ENCODE measurements around the gene WDR76. TPM values are rescaled to one million over a fixed set of nuclear protein-coding genes. Genes with fewer than 3 reads are reported as not detected.

Gene WDR76
- polyA plus RNA-seq, 1 donor from 2014 or later: 0.43 TPM

DNA sequence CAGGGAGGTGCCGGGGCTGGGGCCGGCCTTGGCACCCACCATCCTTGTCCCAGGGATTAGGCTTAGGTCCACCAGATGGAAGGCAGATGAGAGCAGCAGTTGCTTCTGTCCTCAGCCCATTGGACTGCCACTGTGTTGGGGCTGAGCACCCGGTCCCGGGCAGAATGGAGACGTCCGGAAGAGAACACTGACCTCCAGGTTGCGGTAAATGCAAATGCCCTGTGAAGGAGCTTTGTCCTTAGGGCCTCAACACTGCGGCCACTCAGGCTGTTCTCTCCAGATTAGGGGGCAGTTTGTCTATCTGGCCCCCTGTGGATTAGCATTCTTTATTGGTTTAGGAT, 26.9 kb upstream of the WDR76 start, which contains the start of gene SERINC4:
Gene SERINC4 (minus strand): TSS at position 276 of the 341 bp plus-strand sequence. CDS start 234 bp downstream, at position 42.
- H3K79me2 ChIP-seq (replicated peaks; ENCODE audit: insufficient read depth, low read length): peaks cover 8% of the 10 kb centered on the region
- H3K9me2 ChIP-seq (ENCODE audit: insufficient read depth, low read length): no peaks in the 10 kb centered on the region
- H3K9ac ChIP-seq (ENCODE audit: low read length): peak within 1 kb of the TSS; percentile 78
- no peaks in the 10 kb centered on the region for H3K9me3 ChIP-seq (ENCODE audit: low read length)
- peaks cover 4% of the 10 kb centered on the region for H3K36me3 ChIP-seq (ENCODE audit: insufficient read depth, low read length)
- H3K27ac ChIP-seq (ENCODE audit: low read length): peak within 1 kb of the TSS; percentile 82
- H3K4me3 ChIP-seq (ENCODE audit: low read length): peak within 1 kb of the TSS; percentile 84
- H3K27me3 ChIP-seq (ENCODE audit: insufficient read depth, low read depth, low read length): no peaks in the 10 kb centered on the region
- peak within 1 kb of the TSS; percentile 70 for H3K4me2 ChIP-seq (ENCODE audit: low read length)
- H3F3A ChIP-seq (ENCODE audit: insufficient read depth, low read length, poor library complexity, severe bottlenecking): no peaks in the 10 kb centered on the region
- no peak for TF ChIP-seq POLR2AphosphoS5 (IDR thresholded peaks at IDR 0.05)
- TF ChIP-seq RAD21 (conservative IDR thresholded peaks at IDR 0.05): no peak
- TF ChIP-seq, protein P1, sequence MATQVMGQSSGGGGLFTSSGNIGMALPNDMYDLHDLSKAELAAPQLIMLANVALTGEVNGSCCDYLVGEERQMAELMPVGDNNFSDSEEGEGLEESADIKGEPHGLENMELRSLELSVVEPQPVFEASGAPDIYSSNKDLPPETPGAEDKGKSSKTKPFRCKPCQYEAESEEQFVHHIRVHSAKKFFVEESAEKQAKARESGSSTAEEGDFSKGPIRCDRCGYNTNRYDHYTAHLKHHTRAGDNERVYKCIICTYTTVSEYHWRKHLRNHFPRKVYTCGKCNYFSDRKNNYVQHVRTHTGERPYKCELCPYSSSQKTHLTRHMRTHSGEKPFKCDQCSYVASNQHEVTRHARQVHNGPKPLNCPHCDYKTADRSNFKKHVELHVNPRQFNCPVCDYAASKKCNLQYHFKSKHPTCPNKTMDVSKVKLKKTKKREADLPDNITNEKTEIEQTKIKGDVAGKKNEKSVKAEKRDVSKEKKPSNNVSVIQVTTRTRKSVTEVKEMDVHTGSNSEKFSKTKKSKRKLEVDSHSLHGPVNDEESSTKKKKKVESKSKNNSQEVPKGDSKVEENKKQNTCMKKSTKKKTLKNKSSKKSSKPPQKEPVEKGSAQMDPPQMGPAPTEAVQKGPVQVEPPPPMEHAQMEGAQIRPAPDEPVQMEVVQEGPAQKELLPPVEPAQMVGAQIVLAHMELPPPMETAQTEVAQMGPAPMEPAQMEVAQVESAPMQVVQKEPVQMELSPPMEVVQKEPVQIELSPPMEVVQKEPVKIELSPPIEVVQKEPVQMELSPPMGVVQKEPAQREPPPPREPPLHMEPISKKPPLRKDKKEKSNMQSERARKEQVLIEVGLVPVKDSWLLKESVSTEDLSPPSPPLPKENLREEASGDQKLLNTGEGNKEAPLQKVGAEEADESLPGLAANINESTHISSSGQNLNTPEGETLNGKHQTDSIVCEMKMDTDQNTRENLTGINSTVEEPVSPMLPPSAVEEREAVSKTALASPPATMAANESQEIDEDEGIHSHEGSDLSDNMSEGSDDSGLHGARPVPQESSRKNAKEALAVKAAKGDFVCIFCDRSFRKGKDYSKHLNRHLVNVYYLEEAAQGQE (IDR thresholded peaks at IDR 0.05; ENCODE audit: borderline replicate concordance): no peak
- no peak for TF ChIP-seq EP300 (conservative IDR thresholded peaks at IDR 0.05; ENCODE audit: poor library complexity, severe bottlenecking)
- TF ChIP-seq EZH2 (IDR thresholded peaks at IDR 0.05; ENCODE audit: borderline replicate concordance, insufficient read depth, low read length, poor library complexity, severe bottlenecking): no peak
- TF ChIP-seq, protein P2, sequence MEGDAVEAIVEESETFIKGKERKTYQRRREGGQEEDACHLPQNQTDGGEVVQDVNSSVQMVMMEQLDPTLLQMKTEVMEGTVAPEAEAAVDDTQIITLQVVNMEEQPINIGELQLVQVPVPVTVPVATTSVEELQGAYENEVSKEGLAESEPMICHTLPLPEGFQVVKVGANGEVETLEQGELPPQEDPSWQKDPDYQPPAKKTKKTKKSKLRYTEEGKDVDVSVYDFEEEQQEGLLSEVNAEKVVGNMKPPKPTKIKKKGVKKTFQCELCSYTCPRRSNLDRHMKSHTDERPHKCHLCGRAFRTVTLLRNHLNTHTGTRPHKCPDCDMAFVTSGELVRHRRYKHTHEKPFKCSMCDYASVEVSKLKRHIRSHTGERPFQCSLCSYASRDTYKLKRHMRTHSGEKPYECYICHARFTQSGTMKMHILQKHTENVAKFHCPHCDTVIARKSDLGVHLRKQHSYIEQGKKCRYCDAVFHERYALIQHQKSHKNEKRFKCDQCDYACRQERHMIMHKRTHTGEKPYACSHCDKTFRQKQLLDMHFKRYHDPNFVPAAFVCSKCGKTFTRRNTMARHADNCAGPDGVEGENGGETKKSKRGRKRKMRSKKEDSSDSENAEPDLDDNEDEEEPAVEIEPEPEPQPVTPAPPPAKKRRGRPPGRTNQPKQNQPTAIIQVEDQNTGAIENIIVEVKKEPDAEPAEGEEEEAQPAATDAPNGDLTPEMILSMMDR (IDR thresholded peaks at IDR 0.05; ENCODE audit: poor library complexity, severe bottlenecking): no peak
- no peak for TF ChIP-seq SMC3 (conservative IDR thresholded peaks at IDR 0.05; ENCODE audit: poor library complexity)
- no peak for TF ChIP-seq TAF1 (IDR thresholded peaks at IDR 0.05; ENCODE audit: low read depth)
- no peak for TF ChIP-seq MXI1 (conservative IDR thresholded peaks at IDR 0.05; ENCODE audit: poor library complexity, severe bottlenecking)
- H2AFZ ChIP-seq (ENCODE audit: low read depth, low read length): peak within 1 kb of the TSS; percentile 90
- H4K20me1 ChIP-seq (ENCODE audit: insufficient read depth): no peaks in the 10 kb centered on the region

GRCh38 chr15:43800286-43801141, 26.3 kb upstream of the WDR76 start, which contains the start of gene HYPK:
TSS of gene HYPK (plus strand) at chr15:43800599. CDS start at chr15:43800623, 24 bp downstream.
- no peak for TF ChIP-seq SMC3 (conservative IDR thresholded peaks at IDR 0.05; ENCODE audit: poor library complexity)
- TF ChIP-seq, protein P1 (IDR thresholded peaks at IDR 0.05; ENCODE audit: borderline replicate concordance): peak; percentile 83
- TF ChIP-seq, protein P2 (IDR thresholded peaks at IDR 0.05; ENCODE audit: poor library complexity, severe bottlenecking): no peak
- peak; percentile 95 for TF ChIP-seq MXI1 (conservative IDR thresholded peaks at IDR 0.05; ENCODE audit: poor library complexity, severe bottlenecking)
- no peak for TF ChIP-seq EZH2 (IDR thresholded peaks at IDR 0.05; ENCODE audit: borderline replicate concordance, insufficient read depth, low read length, poor library complexity, severe bottlenecking)
- peak; percentile 94 for TF ChIP-seq POLR2AphosphoS5 (IDR thresholded peaks at IDR 0.05)
- peak; percentile 25 for TF ChIP-seq RAD21 (conservative IDR thresholded peaks at IDR 0.05)
- TF ChIP-seq EP300 (conservative IDR thresholded peaks at IDR 0.05; ENCODE audit: poor library complexity, severe bottlenecking): peak; percentile 21
- TF ChIP-seq TAF1 (IDR thresholded peaks at IDR 0.05; ENCODE audit: low read depth): peak; percentile 84
- H3F3A ChIP-seq (ENCODE audit: insufficient read depth, low read length, poor library complexity, severe bottlenecking): no peaks in the 10 kb centered on the region
- H3K4me2 ChIP-seq (ENCODE audit: low read length): peak within 1 kb of the TSS; percentile 70
- no peaks in the 10 kb centered on the region for H3K9me3 ChIP-seq (ENCODE audit: low read length)
- peak within 1 kb of the TSS; percentile 90 for H2AFZ ChIP-seq (ENCODE audit: low read depth, low read length)
- no peaks in the 10 kb centered on the region for H4K20me1 ChIP-seq (ENCODE audit: insufficient read depth)
- H3K79me2 ChIP-seq (replicated peaks; ENCODE audit: insufficient read depth, low read length): peaks cover 8% of the 10 kb centered on the region
- peak within 1 kb of the TSS; percentile 82 for H3K27ac ChIP-seq (ENCODE audit: low read length)
- H3K27me3 ChIP-seq (ENCODE audit: insufficient read depth, low read depth, low read length): no peaks in the 10 kb centered on the region
- H3K9ac ChIP-seq (ENCODE audit: low read length): peak within 1 kb of the TSS; percentile 78
- H3K36me3 ChIP-seq (ENCODE audit: insufficient read depth, low read length): peaks cover 2% of the 10 kb centered on the region
- no peaks in the 10 kb centered on the region for H3K9me2 ChIP-seq (ENCODE audit: insufficient read depth, low read length)
- H3K4me3 ChIP-seq (ENCODE audit: low read length): peak within 1 kb of the TSS; percentile 84

Measured in neural cell (in vitro differentiated cells).